ENCODE results near the gene TIAM2.
"Not testable (repeated sequence)": the region's sequence is repeated elsewhere in the genome, so short reads cannot be mapped to it uniquely, and the experiment has no call there.

TIAM2 gene

DNA sequence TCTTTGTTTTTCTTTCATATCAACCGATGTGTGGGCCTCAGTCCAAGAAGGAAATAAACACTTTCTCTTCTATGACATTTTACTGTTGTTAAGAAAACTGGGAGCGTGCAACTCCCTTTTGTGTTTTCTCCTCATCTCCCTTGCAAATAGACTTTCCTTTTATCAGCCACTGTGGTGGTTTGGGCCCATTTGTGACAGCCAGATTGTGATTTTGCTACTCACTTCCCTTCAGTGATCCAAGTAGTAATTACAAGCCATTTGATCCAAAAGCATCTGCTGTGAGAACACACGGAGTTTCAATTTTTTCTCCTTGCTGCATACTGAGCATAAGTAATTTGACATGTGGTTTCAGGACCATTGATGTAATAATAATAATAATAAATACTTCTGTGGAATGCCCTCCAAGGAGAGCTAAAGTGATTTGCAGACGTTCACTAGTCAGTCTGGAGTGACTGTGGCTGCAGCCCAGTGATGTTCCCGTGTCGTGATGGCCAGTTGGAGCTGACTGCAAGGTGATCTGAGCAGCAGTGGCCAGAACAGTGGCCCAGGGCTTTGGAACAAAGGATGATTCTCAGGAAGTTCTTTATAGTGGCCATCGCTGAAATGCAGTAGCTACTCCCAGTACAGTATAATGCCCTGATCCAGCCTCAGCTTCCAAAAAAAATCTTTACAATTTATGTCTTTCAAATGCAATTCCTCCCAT is 176.8 kb downstream of the TIAM2 start:
- DNase-seq, result no peak

DNA sequence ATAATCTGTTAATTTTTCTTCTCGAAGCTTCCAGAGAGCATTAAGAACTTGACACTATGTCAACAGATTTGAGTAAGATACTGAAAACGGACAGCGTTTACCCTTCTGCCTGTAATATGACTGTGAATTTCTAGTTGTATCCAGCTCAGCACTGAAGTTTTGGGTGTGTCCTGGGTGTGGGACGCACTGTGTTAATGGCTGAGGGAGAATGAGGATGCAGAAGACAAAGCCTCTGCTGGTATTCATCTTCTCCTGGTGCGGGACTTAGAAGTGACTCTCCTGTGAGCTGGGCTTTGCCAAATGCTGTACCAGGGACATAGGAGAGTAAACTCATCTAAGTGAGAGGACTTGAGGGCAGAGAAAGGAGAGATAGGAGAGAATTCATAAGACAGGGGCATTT is 178.4 kb downstream of the TIAM2 start:
- DNase-seq, result no peak

DNA sequence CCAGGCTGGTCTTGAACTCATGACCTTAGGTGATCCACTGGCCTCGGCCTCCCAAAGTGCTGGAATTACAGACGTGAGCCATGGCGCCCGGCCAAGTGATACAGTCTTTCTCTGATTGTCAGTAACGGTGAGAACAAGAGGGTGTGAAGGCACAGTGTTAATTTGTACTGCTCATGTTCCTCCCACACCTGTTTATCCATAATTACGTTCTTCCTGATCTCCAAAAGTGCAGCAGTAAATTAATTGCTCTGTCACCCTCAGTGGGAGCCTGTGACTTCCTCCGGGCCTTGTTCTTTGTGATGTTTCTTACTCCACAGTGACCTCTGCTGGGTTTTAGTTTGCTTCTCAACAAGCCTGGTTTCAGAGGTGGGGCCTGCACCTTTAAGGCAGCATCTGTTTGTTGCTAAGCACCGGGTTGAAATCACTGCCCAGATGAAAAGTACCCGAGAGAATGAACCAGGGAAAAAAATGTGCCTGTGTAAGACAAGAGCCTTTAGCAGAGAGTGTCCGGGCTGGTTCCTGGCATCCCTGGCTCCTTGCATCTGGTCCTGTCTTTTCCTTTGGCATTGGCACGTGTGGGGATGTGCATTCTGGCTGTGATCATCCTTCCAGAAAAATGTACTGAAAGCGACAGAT is 179.6 kb downstream of the TIAM2 start:
- peak; percentile 78 for DNase-seq

DNA sequence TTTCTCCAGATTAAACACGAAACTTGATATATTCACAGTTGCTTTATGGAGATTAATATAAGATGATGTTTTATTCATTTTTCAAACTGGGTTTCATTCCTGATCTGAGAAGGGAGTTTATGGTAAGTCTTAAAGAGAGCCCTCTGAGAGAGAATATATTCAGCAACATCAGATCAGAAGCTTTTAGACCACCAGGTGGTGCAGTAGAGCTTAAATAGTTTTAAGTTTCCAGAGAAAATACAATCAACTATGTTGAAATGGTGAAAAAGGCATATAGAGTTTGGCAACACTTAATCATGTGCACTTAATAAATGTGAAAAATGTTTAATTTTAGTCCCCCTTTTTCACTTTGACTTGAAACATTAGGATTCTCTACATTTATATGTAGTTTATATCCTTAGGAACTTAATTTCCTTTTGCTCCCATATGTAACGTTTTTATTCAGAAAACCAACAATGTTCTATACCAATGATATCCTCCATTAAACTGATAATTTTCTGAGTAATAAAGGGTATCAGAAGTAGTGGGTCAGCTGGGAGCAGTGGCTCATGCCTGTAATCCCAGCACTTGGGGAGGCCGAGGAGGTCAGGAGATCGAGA is 182.3 kb downstream of the TIAM2 start:
- peak; percentile 39 for DNase-seq

DNA sequence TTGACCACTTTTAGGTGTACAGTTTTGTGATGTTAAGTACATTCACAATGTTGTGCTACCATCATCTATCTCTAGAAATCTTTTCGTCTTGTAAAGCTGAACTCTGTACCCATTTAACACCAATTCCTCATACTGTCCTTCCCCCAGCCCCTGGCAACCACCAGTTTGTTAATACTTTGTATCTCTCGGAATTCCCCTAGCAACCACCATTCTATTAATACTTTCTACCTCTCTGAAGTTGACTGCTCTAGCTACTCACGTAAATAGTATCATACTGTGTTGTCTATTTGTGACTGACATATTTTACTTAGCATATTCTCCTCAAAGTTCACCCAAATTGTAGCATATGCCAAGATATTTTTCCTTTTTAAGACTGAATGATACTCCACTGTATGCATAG is 186.4 kb downstream of the TIAM2 start:
- DNase-seq, result no peak

DNA sequence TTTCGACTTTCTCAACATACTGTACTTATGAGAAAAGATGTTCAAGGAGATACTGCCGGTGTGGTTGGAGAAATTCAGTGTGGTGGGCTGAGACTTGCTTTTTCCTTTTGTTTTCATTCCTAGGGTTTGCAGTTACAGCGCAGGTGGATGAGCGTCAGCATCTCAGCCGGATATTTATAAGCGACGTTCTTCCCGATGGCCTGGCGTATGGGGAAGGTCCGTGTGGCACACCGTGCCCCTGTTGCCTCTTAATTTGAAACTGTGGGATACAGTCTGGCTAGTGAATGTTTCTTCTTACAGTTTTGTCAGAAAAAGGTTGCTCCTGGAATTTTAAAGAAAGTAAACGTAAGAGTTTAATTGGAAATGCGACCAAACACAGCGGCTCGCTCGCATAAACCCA is 187.0 kb downstream of the TIAM2 start:
- DNase-seq, result no peak

DNA sequence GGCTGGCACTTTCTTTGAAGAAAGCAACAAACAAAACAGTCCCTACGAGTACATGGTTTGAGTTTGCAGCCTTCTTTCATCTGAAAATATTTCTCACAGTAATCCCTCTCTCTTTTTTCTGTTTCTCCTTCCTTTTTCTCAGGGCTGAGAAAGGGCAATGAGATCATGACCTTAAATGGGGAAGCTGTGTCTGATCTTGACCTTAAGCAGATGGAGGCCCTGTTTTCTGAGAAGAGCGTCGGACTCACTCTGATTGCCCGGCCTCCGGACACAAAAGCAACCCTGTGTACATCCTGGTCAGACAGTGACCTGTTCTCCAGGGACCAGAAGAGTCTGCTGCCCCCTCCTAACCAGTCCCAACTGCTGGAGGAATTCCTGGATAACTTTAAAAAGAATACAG is 188.0 kb downstream of the TIAM2 start:
- DNase-seq, result no peak

DNA sequence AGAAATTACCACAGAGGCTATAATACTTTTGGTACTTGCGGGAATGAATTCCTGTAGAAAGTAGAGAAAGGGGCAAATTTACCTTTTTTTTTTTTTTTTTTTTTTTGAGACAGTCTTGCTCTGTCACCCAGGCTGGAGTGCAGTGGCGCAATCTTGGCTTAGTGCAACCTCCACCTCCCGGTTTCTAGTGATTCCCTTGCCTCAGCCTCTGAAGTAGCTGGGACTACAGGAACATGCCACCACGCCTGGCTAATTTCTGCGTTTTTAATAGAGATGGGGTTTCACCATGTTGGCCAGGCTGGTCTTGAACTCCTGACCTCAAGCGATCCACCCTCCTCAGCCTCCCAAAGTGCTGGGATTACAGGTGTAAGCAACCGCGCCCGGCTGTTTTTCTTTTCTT is 189.9 kb downstream of the TIAM2 start:
- not testable (repeated sequence) for DNase-seq

DNA sequence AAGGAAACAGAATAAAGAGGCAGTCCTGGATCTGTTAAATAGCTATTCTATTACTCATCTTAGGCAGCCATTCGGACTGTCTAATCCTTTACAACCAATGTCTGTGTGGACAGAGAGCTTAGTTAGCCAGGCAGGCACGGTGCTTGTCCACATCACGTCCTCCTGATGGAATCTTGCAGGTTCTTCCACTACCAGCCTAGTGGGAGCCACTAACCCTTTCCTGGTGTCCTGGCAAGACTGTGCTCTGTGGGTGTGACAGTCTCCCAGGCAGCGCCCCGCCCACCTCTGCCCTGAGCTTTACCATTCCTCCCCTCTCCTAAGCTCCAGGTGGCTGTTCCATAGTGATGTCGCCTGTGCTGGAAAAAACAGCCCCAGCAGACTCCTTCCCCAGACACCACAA is 190.4 kb downstream of the TIAM2 start:
- DNase-seq, result no peak

DNA sequence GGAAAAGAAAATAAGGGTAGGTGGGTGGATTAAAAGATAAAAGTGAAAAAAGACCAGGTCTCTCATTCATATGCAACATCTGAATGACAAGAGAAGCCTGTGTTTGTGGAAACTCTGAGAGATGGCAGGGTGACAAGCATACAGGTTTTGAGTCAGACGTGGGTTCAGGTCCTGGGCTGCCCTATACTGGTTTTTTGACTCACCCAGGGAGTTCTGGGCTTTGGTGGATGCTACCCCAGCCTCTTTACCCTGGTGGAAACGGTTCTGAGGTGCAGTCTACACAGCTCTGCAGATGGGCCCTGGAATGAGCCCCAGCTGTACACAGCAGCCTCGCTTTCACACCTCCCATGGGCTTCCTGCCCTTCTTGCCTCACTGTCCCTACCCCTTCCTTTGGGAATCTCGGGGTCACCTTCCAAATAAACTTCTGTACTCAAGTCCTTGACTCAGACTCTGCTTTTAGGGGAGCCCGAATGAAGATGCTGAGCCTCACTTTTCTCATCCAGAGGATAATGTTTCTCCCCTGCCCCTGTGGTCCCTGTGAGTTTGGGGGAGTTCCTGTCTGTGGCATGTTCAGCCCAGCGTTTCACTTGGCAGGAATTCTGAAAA is 191.0 kb downstream of the TIAM2 start:
- DNase-seq, result no peak

DNA sequence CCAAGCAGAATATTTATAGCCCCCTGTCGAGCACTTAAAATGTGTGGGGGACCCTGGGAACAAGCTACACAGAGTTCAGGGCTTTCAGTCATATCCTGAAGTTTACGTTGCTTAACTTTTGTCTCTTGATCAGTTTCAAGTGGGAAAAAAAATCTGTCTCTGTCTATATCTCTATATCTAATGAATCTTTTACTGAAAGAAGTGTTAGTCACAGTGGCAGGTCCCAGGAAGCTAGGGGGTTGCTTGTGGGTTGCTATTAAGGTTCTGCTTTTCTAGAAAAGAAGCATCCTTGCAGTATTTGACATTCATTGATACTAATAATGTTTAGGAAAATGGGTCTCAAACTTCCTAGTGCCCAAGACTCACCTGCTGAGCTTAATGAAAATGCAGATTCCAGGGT is 192.0 kb downstream of the TIAM2 start:
- DNase-seq, result no peak

DNA sequence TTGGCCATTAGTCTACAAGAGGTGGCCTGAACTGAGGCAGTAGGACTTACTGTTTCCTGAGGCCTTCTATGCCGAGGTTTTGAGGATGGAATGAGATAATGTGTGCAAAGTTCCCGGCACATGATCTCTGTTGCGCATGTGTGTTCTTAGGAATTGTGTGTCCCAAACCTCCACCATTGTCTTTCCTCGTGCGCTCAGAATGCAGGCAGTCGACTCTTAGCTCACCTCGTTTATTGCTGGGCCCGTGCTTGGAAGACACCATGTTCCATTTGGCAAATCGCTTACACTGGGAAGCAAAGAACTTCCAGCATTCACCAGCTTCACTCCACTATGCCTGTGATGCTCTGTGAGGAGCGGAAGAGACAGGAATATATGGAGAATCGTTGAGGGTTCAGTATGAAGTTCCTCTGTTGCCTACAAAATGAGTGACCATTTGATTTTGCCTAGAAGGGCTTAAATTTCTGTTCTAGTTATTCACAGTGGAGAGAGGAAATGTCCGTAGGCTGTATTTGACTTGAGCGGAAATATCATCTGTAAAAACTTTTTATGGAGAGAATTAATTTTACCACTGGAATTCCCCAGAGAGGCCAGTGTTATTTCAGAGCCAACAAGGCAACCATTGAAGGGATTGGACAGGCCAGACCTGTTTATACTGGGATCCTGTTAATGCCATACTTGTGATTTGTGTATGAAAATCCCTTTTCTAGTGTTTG is 193.0 kb downstream of the TIAM2 start:
- DNase-seq, result no peak

DNA sequence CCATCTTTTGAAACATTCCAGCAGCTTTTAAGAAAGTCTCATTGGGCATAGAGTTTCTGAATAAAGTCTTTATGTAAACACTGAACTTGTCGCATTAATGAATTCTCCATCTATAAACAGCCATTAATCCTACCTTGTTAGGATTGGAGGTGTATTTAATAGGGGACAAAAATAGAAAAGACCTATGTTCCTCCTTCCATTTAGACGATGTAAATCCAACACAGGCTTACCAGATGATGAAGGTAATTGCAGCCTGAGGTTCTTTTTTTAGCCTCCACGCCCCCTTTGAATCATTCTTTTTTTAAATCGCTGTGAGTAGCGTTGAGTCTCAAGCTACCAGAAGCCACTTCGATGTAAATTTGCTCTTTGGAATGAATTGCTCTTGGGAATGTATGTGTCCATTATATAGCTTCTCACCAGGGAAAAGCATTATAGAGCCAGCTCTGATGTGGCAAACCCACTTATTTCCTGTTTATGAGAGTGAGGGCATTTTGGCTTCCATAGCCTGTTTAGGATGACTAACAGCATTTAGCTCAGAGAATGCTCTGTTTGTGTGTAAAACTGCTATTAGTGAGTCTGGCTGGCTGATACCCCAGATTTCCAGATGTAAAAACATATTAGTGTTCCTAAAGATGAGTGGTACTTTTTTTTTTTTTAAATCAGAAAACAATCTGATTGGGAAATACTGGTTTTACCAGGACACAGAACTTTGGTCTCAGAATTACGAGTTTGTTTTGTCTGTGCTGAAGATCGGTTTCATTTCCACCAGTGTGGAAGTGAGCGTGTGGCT is 193.8 kb downstream of the TIAM2 start:
- no peak for DNase-seq

DNA sequence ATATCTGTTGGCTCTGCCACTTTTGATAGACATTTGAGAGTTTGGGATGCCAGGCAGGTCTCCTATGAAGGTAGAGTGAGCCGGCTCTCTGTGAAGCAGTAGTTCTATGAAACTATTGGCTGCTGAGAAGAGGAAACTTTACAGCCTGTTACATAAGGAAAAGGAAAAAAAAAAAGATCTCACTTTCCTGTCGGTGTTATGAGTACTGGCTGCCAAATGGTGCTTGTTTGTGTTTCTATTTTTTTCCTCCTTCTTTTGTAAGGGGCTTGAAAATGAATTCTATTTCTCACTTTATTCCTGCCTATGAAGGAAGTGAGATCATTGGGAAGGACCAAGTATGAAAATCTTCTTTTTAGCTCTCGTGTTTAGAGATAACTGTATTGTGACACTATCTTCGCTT is 195.6 kb downstream of the TIAM2 start:
- no peak for DNase-seq

DNA sequence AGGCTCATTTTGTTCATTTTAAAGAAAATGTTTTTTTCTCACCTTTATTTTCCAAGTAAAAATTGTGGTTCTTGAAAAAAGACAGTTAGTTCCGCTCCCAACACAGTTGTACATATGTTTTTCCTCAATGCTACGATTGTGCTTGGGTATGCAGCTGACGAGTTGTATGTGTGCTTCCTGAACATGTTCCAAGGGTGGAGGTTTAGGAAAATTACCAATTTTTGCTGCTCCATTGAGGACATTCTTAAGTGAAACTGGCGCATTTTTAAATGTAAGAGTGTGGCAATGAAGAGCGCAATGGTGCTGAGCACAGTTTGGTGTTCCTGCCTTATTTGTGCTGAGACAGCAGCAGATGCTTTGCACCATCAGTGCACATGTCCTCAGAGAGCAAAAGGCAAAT is 198.4 kb downstream of the TIAM2 start:
- DNase-seq, result no peak

DNA sequence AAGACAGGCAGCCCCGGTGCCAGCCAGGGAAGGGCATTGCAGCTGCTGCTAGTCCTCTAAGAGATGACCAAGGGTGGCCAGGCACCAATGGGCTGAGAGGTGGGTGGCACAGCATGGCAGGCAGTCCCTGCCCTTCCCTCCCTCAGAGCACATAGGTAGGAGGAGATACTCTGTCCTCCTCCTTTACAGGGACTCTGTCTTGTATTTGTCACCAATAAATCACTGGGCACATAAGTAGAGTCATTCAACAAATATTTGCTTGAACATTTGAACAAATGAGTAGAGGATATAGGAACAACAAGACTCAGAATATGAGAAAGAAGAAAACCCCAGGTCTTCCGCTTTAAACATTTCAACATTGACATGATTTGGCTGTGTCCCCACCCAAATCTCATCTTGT is 199.3 kb downstream of the TIAM2 start:
- DNase-seq, result no peak

DNA sequence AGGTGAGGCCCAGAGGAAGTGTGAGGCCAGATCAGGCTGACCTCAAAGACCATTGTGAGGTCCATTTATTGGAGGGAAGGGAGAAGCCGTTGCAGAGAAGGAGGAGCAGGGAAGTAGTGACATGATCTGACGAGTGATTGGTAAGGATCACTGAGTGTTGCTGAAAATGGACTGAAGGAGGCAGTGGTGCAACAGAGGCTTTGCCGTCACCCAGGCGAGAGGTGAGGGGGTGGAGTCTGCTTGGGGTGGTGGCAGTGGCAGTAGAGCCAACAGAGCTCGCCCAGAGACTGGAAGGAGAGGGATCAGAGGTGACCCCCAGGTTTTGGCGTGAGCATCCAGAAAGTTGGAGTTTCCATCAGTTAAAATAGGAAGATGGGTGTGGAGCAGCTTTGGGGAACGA is 200.8 kb downstream of the TIAM2 start:
- DNase-seq, result no peak

DNA sequence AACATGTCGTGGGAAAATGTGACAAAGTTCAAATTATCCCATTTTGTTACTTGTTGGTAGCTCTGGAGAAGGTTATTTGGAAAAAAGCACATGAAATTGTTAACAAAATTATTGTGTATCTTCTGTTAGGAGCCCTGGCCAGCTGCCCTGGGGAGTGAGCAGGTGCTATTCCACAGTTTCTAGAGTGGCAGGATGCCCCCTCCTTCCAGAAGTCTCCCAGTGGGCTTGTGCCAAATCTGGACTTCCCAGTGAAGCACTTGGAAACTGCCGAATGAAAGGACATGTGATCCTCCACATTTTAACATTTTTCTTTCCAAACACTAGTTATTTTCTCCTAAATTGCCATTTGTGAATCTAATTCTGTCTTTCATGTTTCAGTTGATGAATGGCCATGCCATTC is 201.8 kb downstream of the TIAM2 start:
- DNase-seq, result no peak

DNA sequence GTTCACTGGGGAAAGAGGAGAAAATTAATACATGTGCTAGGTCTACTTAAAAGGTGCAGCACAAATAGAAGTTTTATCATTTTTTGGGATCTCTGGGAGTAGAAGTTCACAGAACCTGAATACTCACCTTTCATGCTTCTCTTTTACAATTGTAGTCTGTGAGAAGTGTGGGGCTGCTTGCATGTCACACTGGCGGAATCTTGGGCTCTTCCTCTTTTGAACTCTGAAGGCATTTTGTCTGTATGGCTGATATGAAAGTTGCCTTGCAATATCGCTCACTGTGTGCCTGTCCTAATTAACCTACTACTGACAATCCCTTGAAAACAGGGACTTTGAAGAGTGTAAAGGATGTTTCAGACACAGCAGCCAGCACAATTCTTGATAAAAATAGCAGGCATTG is 202.8 kb downstream of the TIAM2 start:
- DNase-seq, result no peak

DNA sequence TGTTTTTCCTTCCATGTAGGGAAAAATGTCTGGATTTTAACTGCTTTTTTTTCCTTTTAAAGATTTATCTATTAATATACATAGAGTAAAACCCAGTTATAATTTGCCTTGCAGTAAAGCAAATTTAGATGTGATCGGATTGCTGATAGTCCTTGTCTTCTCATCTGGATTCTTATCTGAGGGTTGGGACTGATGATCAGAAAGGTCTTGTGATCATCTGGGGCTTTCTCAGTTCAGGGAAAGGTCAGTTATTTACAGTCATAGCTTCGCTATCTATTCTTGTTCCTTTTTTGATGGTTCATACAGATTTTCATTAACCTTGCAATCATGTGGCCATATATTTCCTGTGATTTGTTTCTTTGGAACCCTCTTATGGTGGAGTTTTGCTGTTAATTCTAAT is 204.9 kb downstream of the TIAM2 start:
- no peak for DNase-seq

DNA sequence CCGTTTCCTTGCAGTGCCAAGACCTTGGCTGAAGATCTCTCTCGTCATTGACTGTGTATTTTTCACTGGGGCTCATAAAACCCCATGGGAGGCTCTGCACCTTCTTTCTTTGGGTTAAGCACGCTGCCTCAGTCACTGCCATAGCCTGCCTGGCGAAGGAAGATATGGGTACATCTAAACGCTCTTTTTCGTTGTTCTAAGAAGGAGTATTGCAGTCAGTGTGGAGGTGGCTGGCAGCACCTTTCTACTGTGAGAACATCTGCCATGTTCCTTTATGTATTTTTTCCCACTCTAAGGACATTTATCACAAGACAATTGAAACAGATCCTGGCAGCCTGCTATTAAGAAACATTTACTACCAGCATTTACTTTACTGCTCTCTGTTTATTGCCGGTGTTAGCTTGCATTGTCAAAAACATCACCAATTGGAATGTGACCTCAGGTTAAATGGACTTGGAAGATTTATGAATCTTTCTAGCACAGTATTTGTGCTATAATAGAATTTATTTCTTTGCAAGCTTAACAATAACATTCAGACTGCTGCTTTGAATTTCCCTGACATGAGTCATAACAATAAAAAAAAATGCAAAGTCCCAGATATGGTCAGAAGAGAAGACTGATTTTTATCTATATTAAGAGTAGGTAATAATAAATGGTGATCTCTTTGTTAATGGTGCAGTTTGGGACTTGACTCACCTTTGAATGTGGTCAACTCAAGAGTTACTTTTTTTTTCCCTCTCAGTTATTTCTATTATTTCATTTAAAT is 206.5 kb downstream of the TIAM2 start:
- no peak for DNase-seq

DNA sequence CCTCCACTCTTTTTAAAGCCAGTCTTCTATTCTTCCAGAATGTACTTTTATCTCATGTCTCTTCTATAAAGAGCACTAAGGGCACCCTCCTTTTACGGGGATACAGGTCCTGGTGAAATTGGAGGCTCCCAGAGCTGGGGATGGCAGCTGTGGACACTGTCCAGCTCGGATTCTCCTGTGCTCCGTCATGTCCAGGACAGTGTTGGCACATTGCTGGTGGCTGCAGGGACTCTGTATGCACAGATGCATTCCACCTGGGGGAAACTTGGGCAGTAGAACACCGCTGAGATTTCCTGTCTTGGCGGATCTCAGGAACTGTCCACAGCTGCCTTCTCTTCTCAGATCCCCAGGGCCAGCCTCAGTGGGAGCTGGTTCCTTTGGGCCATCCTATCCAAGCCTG is 212.1 kb downstream of the TIAM2 start:
- DNase-seq, result no peak
